SHP77 treated with DMSO at 0.1 percent for 48 hours (cell line): ENCODE data around the gene TLR7.

ENCODE experiments used
- DNase-seq: peaks from one replicate; lab custom pipeline; 2025; lab: John Stamatoyannopoulos, UW

TLR7 gene

GRCh38 chrX:12930150-12930549 is 63.3 kb downstream of the TLR7 start:
- no peak for DNase-seq

DNA sequence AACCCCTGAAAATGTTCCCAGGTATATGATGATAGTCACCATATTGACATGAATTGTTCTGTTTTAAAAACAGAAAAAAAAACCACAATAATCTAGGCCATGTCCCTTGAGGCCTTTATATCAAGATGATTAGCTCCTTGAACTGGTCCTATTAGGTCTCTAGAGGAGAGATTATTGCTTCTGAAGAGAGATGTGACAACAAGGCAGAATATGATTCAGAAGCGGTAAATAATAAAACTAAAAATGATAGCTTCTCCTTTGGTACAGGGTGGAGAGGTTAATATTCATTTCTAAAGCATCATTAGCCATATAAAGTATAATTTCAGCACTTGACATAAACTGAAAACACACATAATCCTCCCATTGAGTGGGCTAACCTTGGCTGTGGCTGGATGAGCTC is 65.4 kb downstream of the TLR7 start:
- DNase-seq = no peak

- no peak for DNase-seq
Measured at GRCh38 chrX:12934850-12935249, 68.0 kb downstream of the TLR7 start.

DNA sequence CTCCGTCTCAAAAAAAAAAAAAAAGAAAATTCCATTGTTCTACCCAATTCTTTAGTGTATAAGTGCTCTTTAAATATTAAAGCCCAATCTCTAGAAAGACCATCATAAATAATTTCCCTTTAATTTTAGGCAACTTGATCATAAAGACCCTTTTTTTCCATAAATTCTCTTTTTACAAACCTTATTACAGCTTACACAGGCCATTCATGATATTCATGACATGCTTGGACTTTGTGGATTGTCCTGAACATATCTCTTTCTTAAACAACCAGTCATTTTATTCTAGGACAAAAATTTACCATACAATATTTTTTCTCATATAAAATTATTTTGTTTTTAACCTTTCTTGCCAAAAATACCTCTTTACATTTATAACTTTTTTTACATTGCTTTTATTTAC is 70.1 kb downstream of the TLR7 start:
- DNase-seq = no peak
